NCI-H510A (cell line): ENCODE results near the gene KDM4F.

Experiments used
- DNase-seq: peaks from one replicate; lab custom pipeline; 2025; lab: John Stamatoyannopoulos, UW

The KDM4F gene

DNA sequence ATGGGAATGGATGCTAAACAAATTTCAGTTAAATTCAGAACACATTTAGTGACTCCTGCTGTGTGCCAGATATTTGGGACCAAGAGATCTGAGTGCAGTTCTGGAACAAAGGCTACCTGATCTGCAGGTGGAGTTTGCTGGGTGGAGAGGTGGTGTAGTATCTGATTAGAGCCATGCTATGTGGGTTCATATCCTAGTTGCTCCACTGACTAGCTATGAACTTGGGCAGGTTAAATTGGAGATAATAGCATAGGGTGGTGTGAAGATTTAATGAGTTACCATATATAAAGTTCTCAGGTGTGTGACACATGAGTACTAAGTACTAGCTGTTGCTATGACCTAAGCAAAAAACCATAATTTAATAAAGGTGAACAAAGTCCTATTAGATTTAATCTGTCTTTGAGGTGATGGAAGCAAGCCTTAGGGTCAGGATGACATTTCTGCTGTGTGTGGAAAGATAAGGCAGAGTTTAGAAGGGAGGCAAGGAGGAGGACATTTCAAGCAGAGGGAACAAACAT is 42.5 kb downstream of the KDM4F start:
- no peak for DNase-seq

- DNase-seq = no peak
These were observed 43.5 kb downstream of the KDM4F start for GRCh38 chr11:95092549-95093324.

- DNase-seq = no peak
These were observed 44.3 kb downstream of the KDM4F start for GRCh38 chr11:95093548-95093947.

- DNase-seq = no peak
These were observed 46.8 kb downstream of the KDM4F start for GRCh38 chr11:95095858-95096587.

DNA sequence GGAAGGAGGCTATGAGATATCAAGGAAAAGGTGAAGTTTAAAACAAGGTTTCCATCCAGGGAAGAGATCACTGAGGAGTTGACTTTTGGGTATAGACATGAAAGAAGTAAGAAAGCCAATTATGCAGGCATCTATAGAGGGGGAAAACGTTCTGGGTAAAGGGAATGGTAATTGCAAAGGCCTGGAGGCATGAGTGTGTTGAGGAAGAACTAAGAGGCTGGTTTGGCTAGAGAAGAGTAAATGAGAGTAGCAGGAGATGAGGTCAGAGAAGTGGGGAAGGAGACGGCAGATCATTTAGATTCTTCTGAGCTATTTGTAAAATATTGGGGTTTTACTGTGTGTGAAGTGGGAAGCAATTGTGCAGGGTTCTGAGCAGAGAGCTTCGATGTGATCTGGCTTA is 48.0 kb downstream of the KDM4F start:
- no peak for DNase-seq

DNA sequence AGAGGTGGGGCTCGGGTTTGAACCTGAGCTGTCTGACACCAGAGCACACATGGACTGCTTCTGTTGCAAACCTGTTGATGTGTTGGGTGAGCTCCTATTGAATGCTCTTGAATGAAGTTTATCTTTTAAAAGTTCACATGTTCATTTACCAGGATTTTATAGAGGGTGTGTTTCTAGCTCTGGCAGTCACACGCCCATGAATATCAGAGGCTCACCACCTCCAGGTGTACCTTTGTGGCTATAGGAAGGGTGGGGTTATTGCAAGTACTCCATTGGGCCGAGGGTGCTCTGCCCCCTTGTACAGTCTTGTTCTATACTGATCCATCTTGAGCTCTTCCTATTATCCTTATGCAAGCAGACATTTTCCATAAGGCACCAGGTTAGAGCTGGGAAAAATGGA is 49.6 kb downstream of the KDM4F start:
- no peak for DNase-seq

GRCh38 chr11:95100191-95100648 is 51.0 kb downstream of the KDM4F start:
- DNase-seq = no peak
